ENCODE measurements around the gene ACTN4. TPM values are rescaled to one million over a fixed set of nuclear protein-coding genes. Genes with fewer than 3 reads are reported as not detected.
A peak's percentile ranks its signal among the peaks of the same experiment; 100 is the strongest.

Gene ACTN4
- total RNA-seq, 1 experiment from 2014 or later, result 506 TPM

DNA sequence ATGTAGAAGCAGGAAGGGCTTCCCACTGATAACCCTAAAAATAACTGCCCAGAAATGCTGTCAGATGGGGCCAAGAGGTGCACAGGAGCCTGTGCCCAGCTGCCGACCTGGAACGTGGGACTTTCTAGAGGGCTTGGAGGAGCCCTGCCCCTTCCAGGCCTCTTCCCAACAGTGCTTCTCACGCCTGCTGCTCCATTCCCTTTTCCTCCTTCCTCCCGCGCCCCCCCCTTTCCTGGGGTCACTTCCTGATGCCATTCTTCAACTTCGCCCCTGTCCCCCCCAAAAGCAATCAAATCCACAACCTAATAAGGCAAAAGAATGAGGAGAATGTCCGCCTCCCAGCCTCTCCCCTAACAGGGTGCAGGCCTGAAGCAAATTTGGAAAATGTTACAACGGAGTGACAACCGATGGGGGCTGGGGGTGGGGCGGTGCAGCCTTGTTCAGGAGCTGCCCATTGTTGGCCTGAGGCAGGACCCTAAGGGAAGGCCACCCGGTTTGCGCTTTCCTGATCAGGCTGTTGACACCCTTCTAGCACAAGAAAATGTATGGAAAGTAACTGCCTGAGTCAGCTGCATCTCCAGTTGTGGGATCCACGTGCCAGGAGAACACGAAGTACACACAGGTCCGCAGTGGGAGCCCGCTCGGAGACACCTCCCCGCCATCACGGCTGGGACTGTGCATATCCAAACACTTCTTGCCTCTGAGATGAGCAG, 18.7 kb downstream of the ACTN4 start (continued):
- TF ChIP-seq, protein P1, sequence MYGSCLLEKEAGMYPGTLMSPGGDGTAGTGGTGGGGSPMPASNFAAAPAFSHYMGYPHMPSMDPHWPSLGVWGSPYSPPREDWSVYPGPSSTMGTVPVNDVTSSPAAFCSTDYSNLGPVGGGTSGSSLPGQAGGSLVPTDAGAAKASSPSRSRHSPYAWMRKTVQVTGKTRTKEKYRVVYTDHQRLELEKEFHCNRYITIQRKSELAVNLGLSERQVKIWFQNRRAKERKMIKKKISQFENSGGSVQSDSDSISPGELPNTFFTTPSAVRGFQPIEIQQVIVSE (CRISPR knock-in tag; IDR thresholded peaks at IDR 0.05; ENCODE audit: borderline replicate concordance), result no peak
- no peak for TF ChIP-seq MYBL2 (CRISPR knock-in tag; IDR thresholded peaks at IDR 0.05)
- no peak for TF ChIP-seq RORB (CRISPR knock-in tag; IDR thresholded peaks at IDR 0.05)
- no peak for TF ChIP-seq ZNF232 (CRISPR knock-in tag; IDR thresholded peaks at IDR 0.05)
- TF ChIP-seq, protein P2, sequence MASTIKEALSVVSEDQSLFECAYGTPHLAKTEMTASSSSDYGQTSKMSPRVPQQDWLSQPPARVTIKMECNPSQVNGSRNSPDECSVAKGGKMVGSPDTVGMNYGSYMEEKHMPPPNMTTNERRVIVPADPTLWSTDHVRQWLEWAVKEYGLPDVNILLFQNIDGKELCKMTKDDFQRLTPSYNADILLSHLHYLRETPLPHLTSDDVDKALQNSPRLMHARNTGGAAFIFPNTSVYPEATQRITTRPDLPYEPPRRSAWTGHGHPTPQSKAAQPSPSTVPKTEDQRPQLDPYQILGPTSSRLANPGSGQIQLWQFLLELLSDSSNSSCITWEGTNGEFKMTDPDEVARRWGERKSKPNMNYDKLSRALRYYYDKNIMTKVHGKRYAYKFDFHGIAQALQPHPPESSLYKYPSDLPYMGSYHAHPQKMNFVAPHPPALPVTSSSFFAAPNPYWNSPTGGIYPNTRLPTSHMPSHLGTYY (CRISPR knock-in tag; IDR thresholded peaks at IDR 0.05), result no peak
- no peak for TF ChIP-seq NFATC4 (CRISPR knock-in tag; IDR thresholded peaks at IDR 0.05)
- TF ChIP-seq SMAD3 (CRISPR knock-in tag; IDR thresholded peaks at IDR 0.05; ENCODE audit: borderline replicate concordance), result no peak
- TF ChIP-seq ZNF138 (CRISPR knock-in tag; conservative IDR thresholded peaks at IDR 0.05), result no peak
- TF ChIP-seq OVOL2 (CRISPR knock-in tag; IDR thresholded peaks at IDR 0.05; ENCODE audit: borderline replicate concordance), result no peak
- no peak for TF ChIP-seq FOXJ3 (CRISPR knock-in tag; IDR thresholded peaks at IDR 0.05; ENCODE audit: borderline replicate concordance)
- TF ChIP-seq TP53 (CRISPR knock-in tag; IDR thresholded peaks at IDR 0.05), result no peak
- no peak; the same call in 1 of the 2 replicates for TF ChIP-seq ZBTB21 (CRISPR knock-in tag; IDR thresholded peaks at IDR 0.05; ENCODE audit: borderline replicate concordance)
- TF ChIP-seq SOX15 (CRISPR knock-in tag; IDR thresholded peaks at IDR 0.05), result no peak
- TF ChIP-seq, protein P3, sequence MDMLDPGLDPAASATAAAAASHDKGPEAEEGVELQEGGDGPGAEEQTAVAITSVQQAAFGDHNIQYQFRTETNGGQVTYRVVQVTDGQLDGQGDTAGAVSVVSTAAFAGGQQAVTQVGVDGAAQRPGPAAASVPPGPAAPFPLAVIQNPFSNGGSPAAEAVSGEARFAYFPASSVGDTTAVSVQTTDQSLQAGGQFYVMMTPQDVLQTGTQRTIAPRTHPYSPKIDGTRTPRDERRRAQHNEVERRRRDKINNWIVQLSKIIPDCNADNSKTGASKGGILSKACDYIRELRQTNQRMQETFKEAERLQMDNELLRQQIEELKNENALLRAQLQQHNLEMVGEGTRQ (CRISPR knock-in tag; IDR thresholded peaks at IDR 0.05), result no peak
- peak; percentile 94; the same call in 1 of the 2 replicates for TF ChIP-seq TEAD1 (CRISPR knock-in tag; IDR thresholded peaks at IDR 0.05)
- TF ChIP-seq CREM (CRISPR knock-in tag; IDR thresholded peaks at IDR 0.05), result no peak
- TF ChIP-seq, protein P4, sequence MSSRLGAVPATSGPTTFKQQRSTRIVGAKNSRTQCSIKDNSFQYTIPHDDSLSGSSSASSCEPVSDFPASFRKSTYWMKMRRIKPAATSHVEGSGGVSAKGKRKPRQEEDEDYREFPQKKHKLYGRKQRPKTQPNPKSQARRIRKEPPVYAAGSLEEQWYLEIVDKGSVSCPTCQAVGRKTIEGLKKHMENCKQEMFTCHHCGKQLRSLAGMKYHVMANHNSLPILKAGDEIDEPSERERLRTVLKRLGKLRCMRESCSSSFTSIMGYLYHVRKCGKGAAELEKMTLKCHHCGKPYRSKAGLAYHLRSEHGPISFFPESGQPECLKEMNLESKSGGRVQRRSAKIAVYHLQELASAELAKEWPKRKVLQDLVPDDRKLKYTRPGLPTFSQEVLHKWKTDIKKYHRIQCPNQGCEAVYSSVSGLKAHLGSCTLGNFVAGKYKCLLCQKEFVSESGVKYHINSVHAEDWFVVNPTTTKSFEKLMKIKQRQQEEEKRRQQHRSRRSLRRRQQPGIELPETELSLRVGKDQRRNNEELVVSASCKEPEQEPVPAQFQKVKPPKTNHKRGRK (CRISPR knock-in tag; IDR thresholded peaks at IDR 0.05; ENCODE audit: borderline replicate concordance), result no peak
- no peak for TF ChIP-seq TCF7 (CRISPR knock-in tag; IDR thresholded peaks at IDR 0.05; ENCODE audit: low read depth)
- TF ChIP-seq, protein P5, sequence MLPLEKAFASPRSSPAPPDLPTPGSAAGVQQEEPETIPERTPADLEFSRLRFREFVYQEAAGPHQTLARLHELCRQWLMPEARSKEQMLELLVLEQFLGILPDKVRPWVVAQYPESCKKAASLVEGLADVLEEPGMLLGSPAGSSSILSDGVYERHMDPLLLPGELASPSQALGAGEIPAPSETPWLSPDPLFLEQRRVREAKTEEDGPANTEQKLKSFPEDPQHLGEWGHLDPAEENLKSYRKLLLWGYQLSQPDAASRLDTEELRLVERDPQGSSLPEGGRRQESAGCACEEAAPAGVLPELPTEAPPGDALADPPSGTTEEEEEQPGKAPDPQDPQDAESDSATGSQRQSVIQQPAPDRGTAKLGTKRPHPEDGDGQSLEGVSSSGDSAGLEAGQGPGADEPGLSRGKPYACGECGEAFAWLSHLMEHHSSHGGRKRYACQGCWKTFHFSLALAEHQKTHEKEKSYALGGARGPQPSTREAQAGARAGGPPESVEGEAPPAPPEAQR (CRISPR knock-in tag; IDR thresholded peaks at IDR 0.05), result no peak
- TF ChIP-seq, protein P6, sequence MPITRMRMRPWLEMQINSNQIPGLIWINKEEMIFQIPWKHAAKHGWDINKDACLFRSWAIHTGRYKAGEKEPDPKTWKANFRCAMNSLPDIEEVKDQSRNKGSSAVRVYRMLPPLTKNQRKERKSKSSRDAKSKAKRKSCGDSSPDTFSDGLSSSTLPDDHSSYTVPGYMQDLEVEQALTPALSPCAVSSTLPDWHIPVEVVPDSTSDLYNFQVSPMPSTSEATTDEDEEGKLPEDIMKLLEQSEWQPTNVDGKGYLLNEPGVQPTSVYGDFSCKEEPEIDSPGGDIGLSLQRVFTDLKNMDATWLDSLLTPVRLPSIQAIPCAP (CRISPR knock-in tag; IDR thresholded peaks at IDR 0.05), result no peak
- no peak for TF ChIP-seq MXD4 (CRISPR knock-in tag; IDR thresholded peaks at IDR 0.05; ENCODE audit: borderline replicate concordance)
- TF ChIP-seq ESRRA (CRISPR knock-in tag; IDR thresholded peaks at IDR 0.05; ENCODE audit: borderline replicate concordance), result no peak
